ENCODE measurements around the gene DKKL1.

The DKKL1 gene

GRCh38 chr19:49415810-49416200 is 52.1 kb downstream of the DKKL1 start:
- TF ChIP-seq FOXP2 (optimal IDR thresholded peaks at IDR 0.05; ENCODE audit: control extremely low read depth, extremely low read length, insufficient read depth): no peak
- no peak for TF ChIP-seq EZH2 (IDR thresholded peaks at IDR 0.05)
- no peak for TF ChIP-seq POLR2AphosphoS5 (IDR thresholded peaks at IDR 0.05; ENCODE audit: borderline replicate concordance, low read depth, low read length)
- Histone ChIP-seq H3K27ac (0 out of 2 replicates have a peak overlapping the region, but pooled peaks have one; percentile 73), H3K9ac (ENCODE audit: insufficient read length) (no peak overlapping the region), H3K4me3 (no peak overlapping the region), H3K9me3 (ENCODE audit: low read depth, low read length) (no peaks in the 10 kb centered on the region), H3K36me3 (ENCODE audit: insufficient read depth, low read length) (no peaks in the 10 kb centered on the region)
- no peak for DNase-seq (ENCODE audit: low read depth, low spot score)

- H3K27ac ChIP-seq: peak overlapping the region; percentile 40; the same call in 1 of the 2 replicates
- no peak for TF ChIP-seq FOXP2 (optimal IDR thresholded peaks at IDR 0.05; ENCODE audit: control extremely low read depth, extremely low read length, insufficient read depth)
- TF ChIP-seq POLR2AphosphoS5 (IDR thresholded peaks at IDR 0.05; ENCODE audit: borderline replicate concordance, low read depth, low read length): no peak
- TF ChIP-seq EZH2 (IDR thresholded peaks at IDR 0.05): no peak
Measured at GRCh38 chr19:49417088-49417487, 53.4 kb downstream of the DKKL1 start.

DNA sequence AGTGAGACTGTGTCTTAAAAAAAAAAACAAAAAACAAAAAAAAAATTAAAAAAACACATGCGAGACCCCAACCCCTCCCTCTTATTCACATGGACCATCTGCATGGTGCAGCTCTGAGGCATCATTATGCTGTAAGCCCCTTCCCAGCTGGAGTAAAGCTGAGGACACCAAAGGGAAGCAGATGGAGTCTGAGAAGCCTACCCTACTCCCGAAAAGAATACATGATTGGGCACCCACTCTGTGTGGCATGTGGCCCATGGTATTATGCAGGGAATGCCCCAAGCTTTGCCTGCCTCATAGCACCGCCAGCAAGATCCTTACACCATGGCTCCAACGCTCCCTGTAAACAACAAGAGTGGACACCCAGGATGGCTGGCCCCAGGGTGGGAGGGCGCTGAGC is 54.8 kb downstream of the DKKL1 start:
- DNase-seq (ENCODE audit: low read depth, low spot score): no peak
- TF ChIP-seq POLR2AphosphoS5 (IDR thresholded peaks at IDR 0.05; ENCODE audit: borderline replicate concordance, low read depth, low read length): no peak; the same call in 1 of the 2 replicates
- no peak for TF ChIP-seq EZH2 (IDR thresholded peaks at IDR 0.05)
- no peak for TF ChIP-seq FOXP2 (optimal IDR thresholded peaks at IDR 0.05; ENCODE audit: control extremely low read depth, extremely low read length, insufficient read depth)
- no peak overlapping the region for H3K9ac ChIP-seq (ENCODE audit: insufficient read length)
- H3K4me3 ChIP-seq: no peak overlapping the region
- no peak overlapping the region for H3K27ac ChIP-seq
- H3K36me3 ChIP-seq (ENCODE audit: insufficient read depth, low read length): no peaks in the 10 kb centered on the region
- H3K9me3 ChIP-seq (ENCODE audit: low read depth, low read length): no peaks in the 10 kb centered on the region

More at GRCh38 chr19:49417088-49417487, 53.4 kb downstream of the DKKL1 start:
- DNase-seq (ENCODE audit: low read depth, low spot score): no peak
- Histone ChIP-seq H3K4me3 (no peak overlapping the region), H3K9ac (ENCODE audit: insufficient read length) (no peak overlapping the region), H3K9me3 (ENCODE audit: low read depth, low read length) (no peaks in the 10 kb centered on the region), H3K36me3 (ENCODE audit: insufficient read depth, low read length) (no peaks in the 10 kb centered on the region)

DNA sequence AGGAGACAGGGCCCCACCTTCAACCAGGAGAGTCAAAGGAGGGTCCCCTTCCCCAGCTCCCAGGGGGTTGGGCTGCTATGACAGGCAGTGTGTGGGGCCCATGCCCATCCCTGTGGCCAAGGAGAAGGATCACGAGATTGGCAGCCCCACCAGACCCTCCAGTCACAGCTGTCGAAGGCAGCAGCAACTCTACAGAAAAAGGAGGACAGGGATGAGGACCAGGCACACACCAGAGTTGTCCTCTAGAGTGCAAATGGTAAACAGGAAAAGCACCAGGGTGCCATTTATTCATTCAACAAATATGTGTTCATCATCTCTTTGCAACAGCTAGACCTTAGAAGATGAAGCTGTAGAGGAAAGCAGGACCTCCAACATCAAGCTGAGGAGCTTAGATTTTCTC is 55.5 kb downstream of the DKKL1 start:
- no peak for DNase-seq (ENCODE audit: low read depth, low spot score)
- Histone ChIP-seq H3K36me3 (ENCODE audit: insufficient read depth, low read length) (no peaks in the 10 kb centered on the region), H3K9ac (ENCODE audit: insufficient read length) (no peak overlapping the region), H3K27ac (no peak overlapping the region), H3K9me3 (ENCODE audit: low read depth, low read length) (no peaks in the 10 kb centered on the region), H3K4me3 (no peak overlapping the region)
- TF ChIP-seq FOXP2 (optimal IDR thresholded peaks at IDR 0.05; ENCODE audit: control extremely low read depth, extremely low read length, insufficient read depth) (no peak), EZH2 (IDR thresholded peaks at IDR 0.05) (no peak), POLR2AphosphoS5 (IDR thresholded peaks at IDR 0.05; ENCODE audit: borderline replicate concordance, low read depth, low read length) (no peak)

GRCh38 chr19:49420227-49420626 is 56.5 kb downstream of the DKKL1 start:
- no peaks in the 10 kb centered on the region for H3K36me3 ChIP-seq (ENCODE audit: insufficient read depth, low read length)
- TF ChIP-seq POLR2AphosphoS5 (IDR thresholded peaks at IDR 0.05; ENCODE audit: borderline replicate concordance, low read depth, low read length) (no peak), FOXP2 (optimal IDR thresholded peaks at IDR 0.05; ENCODE audit: control extremely low read depth, extremely low read length, insufficient read depth) (no peak), EZH2 (IDR thresholded peaks at IDR 0.05) (no peak)
- H3K9me3 ChIP-seq (ENCODE audit: low read depth, low read length): no peaks in the 10 kb centered on the region
- no peak overlapping the region for H3K27ac ChIP-seq
- no peak overlapping the region for H3K4me3 ChIP-seq
- H3K9ac ChIP-seq (ENCODE audit: insufficient read length): no peak overlapping the region
- no peak for DNase-seq (ENCODE audit: low read depth, low spot score)

DNA sequence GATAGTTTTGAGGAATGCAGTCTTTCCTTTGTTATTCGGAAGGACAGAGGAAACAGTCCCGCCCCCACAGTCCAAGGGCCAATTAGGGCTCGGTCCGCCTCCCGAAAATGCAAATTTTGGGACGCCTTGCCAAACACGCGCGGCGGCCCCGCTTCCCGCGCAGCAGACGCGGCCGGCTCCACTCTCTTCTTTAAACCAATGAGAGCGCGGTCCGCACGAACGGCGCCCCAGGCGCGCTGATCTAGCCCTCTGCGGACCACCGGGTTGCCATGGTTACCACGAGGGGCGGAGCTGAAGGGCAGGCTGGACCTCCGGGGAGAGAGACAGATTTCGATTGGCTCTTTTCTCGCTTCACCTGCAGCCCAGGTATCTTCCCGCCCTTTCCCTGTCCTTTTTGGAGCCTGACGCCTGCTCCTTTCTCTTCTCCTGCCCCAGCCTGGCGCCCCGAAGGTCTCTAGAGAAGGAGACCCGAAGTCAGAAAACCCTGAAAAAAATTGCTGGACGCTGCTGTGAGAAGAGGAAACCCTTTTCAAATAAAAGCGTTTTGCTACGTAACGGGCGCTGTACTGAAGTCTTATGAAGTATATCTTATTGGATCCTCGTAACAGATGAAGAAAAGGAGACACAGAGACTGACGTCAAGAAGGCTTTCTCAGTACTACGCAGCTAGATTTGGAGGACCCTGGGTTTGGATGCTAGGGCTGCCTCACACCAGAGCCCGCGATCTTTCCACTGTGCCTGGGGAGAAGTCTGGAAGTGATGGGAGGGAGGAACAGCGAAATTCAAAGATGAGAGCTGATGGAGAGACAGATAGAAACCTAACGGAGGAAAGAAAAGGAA is 57.6 kb downstream of the DKKL1 start:
- DNase-seq (ENCODE audit: low read depth, low spot score): peak; percentile 35

DNA sequence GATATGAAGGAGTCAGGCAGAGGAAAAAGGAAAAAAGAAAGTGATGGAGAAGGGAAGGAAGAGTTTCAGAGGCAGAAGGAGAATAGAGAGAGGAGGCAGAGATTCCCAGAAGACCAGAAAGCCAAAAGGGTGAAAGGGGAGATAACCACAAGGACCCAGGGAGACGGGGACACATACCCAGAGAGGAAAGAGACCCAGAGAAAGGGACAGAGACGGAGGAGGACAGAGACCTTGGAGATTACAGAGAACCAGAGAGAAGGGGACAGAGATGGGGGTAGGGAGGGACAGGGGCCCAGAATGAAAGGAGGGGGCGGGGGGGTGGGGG is 58.2 kb downstream of the DKKL1 start:
- Histone ChIP-seq H3K9me3 (ENCODE audit: low read depth, low read length) (no peaks in the 10 kb centered on the region), H3K27ac (no peak overlapping the region), H3K9ac (ENCODE audit: insufficient read length) (no peak overlapping the region), H3K4me3 (no peak overlapping the region), H3K36me3 (ENCODE audit: insufficient read depth, low read length) (no peaks in the 10 kb centered on the region)
- TF ChIP-seq EZH2 (IDR thresholded peaks at IDR 0.05) (no peak), FOXP2 (optimal IDR thresholded peaks at IDR 0.05; ENCODE audit: control extremely low read depth, extremely low read length, insufficient read depth) (no peak), POLR2AphosphoS5 (IDR thresholded peaks at IDR 0.05; ENCODE audit: borderline replicate concordance, low read depth, low read length) (no peak)
- DNase-seq (ENCODE audit: low read depth, low spot score): no peak

More for the DNA sequence above, 57.6 kb downstream of the DKKL1 start:
- no peak for TF ChIP-seq POLR2AphosphoS5 (IDR thresholded peaks at IDR 0.05; ENCODE audit: borderline replicate concordance, low read depth, low read length)
- TF ChIP-seq FOXP2 (optimal IDR thresholded peaks at IDR 0.05; ENCODE audit: control extremely low read depth, extremely low read length, insufficient read depth): no peak
- TF ChIP-seq EZH2 (IDR thresholded peaks at IDR 0.05): no peak
- no peaks in the 10 kb centered on the region for H3K36me3 ChIP-seq (ENCODE audit: insufficient read depth, low read length)
- H3K9me3 ChIP-seq (ENCODE audit: low read depth, low read length): no peaks in the 10 kb centered on the region
- H3K27ac ChIP-seq: no peak overlapping the region
- no peak overlapping the region for H3K9ac ChIP-seq (ENCODE audit: insufficient read length)
- peak overlapping the region; percentile 36; the same call in 1 of the 2 replicates for H3K4me3 ChIP-seq

- Histone ChIP-seq H3K9me3 (ENCODE audit: low read depth, low read length) (no peaks in the 10 kb centered on the region), H3K4me3 (peak overlapping the region; percentile 49), H3K36me3 (ENCODE audit: insufficient read depth, low read length) (no peaks in the 10 kb centered on the region), H3K9ac (ENCODE audit: insufficient read length) (no peak overlapping the region), H3K27ac (no peak overlapping the region)
- TF ChIP-seq POLR2AphosphoS5 (IDR thresholded peaks at IDR 0.05; ENCODE audit: borderline replicate concordance, low read depth, low read length): no peak
- TF ChIP-seq EZH2 (IDR thresholded peaks at IDR 0.05): no peak
- TF ChIP-seq FOXP2 (optimal IDR thresholded peaks at IDR 0.05; ENCODE audit: control extremely low read depth, extremely low read length, insufficient read depth): no peak
- DNase-seq (ENCODE audit: low read depth, low spot score): no peak
Measured at GRCh38 chr19:49422407-49423070, 58.9 kb downstream of the DKKL1 start.
